ENCODE data around the gene KLHDC10.
A peak's percentile ranks its signal among the peaks of the same experiment; 100 is the strongest.
"Not testable (repeated sequence)": the region's sequence is repeated elsewhere in the genome, so short reads cannot be mapped to it uniquely, and the experiment has no call there.

Gene KLHDC10

GRCh38 chr7:130141884-130142653, 71.7 kb downstream of the KLHDC10 start:
- no peak for DNase-seq (ENCODE audit: low spot score)

- DNase-seq (ENCODE audit: low spot score) = no peak
These were observed 72.5 kb downstream of the KLHDC10 start for GRCh38 chr7:130142654-130143333.

GRCh38 chr7:130143334-130143732, 73.0 kb downstream of the KLHDC10 start:
- no peak for DNase-seq (ENCODE audit: low spot score)

GRCh38 chr7:130143986-130144311, 73.6 kb downstream of the KLHDC10 start:
- DNase-seq (ENCODE audit: low spot score) = no peak

GRCh38 chr7:130144312-130145171, 74.2 kb downstream of the KLHDC10 start:
- peak; percentile 60 for DNase-seq (ENCODE audit: low spot score)

- no peak for DNase-seq (ENCODE audit: low spot score)
These were observed 75.2 kb downstream of the KLHDC10 start for GRCh38 chr7:130145424-130146100.

GRCh38 chr7:130146142-130146541, 75.8 kb downstream of the KLHDC10 start:
- not testable (repeated sequence) for DNase-seq (ENCODE audit: low spot score)

- DNase-seq (ENCODE audit: low spot score) = no peak
These were observed 76.5 kb downstream of the KLHDC10 start for GRCh38 chr7:130146693-130147405.

- no peak for DNase-seq (ENCODE audit: low spot score)
These were observed 77.5 kb downstream of the KLHDC10 start for GRCh38 chr7:130147710-130148325.

GRCh38 chr7:130148561-130148960, 78.2 kb downstream of the KLHDC10 start:
- no peak for DNase-seq (ENCODE audit: low spot score)

GRCh38 chr7:130149281-130150139, 79.2 kb downstream of the KLHDC10 start:
- DNase-seq (ENCODE audit: low spot score) = no peak

- DNase-seq (ENCODE audit: low spot score) = no peak
These were observed 80.3 kb downstream of the KLHDC10 start for GRCh38 chr7:130150587-130150986.

GRCh38 chr7:130151591-130152492, 81.5 kb downstream of the KLHDC10 start:
- DNase-seq (ENCODE audit: low spot score) = no peak

GRCh38 chr7:130152493-130153210, 82.3 kb downstream of the KLHDC10 start:
- no peak for DNase-seq (ENCODE audit: low spot score)

GRCh38 chr7:130153211-130153908, 83.0 kb downstream of the KLHDC10 start:
- DNase-seq (ENCODE audit: low spot score) = no peak

GRCh38 chr7:130154131-130154500, 83.8 kb downstream of the KLHDC10 start:
- DNase-seq (ENCODE audit: low spot score) = no peak

GRCh38 chr7:130154501-130155317, 84.4 kb downstream of the KLHDC10 start:
- peak; percentile 49 for DNase-seq (ENCODE audit: low spot score)
